ENCODE results near the gene MRGPRG.

MRGPRG gene

DNA sequence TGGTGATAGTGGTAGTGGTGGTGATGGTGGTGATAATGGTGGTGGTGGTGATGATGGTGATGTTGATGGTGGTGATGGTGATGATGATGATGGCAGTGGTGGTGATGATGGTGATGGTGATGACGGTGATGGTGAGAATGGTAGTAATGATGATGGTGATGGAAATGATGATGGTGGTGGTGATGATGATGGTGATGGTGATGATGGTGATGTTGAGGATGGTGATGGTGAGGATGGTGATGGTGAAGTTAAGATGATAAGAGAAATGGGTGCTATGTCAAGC lies 11.8 kb downstream of the MRGPRG start:
- no peak for TF ChIP-seq POLR2A (IDR thresholded peaks at IDR 0.05; ENCODE audit: low read depth, low read length)
- DNase-seq (ENCODE audit: insufficient read length, low spot score) (no peak), FAIRE-seq (no peak)

DNA sequence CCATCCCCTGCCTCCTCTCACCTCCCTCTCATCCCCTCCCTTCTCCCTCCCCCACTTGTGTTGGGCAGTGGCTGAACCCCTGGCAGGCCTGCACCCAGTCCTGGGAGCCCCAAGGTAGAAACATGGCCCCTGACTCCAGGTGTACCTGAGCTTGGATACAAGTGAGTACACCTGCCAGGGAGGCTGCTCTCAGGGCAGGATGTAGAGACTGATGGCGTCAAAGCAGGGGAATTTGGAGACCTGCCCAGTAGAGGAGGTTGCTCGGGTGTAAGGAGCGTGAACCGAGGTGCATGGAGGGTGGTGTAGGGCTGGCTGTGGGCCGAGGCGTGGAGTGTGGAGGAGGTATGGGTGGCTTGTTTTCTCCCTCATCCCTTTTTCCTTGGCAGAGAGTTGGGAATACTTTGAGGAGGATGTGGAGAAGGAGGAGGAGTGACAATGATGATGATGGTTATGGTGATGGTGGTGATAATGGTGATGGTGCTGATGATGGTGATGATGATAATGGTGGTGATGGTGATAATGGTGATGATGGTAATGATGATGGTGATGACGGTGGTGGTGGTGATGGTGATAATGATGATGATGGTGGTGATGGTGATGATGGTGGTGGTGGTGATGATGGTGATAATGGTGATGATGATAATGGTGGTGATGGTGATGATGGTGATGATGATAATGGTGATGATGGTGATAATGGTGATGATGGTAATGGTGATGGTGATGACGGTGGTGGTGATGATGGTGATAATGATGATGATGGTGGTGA lies 12.3 kb downstream of the MRGPRG start:
- FAIRE-seq = no peak
- TF ChIP-seq POLR2A (IDR thresholded peaks at IDR 0.05; ENCODE audit: low read depth, low read length) = no peak
- DNase-seq (ENCODE audit: insufficient read length, low spot score) = no peak

DNA sequence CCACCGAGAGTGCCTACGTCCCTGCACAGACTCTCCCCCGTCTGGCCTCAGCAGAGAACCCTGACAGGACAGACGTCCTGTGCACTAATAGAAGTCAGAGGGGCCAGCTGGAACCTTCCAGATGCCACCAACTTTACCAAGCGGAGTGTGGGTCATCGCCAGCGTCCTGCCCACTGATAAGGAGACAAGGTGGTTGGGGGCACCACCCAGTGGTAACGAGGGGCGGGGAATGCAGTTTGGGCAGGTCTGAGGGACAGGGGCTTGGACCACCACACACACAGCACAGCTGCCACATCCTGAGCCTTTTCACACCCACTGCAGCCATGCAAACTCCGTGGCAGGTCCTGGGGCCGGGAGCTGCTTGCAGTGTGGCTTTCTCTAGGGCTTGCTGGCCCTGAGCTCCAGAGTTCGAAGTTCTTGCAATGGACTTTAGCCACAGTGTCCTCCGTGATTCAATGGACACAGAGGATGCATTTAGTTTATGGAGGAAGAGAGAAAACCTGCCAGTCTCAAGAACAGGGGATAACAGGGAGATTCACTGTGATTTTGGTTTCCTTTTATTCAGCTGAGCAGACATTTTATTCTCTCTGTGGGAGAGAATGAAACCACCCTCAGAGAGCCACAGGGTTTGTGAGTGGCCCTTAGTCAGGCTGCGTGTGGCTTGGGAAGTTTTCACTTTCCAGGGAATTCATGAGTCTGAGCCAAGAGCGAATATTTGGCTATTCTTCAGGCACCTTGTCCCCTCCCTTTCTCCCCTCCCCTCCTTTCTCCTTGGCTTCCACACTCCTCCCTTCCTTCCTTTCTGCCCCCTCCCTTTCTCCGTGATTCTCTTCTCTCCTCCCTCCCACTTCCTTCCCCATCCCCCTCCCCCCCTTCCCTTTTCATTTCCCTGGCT lies 13.1 kb downstream of the MRGPRG start:
- FAIRE-seq (no peak), DNase-seq (ENCODE audit: insufficient read length, low spot score) (no peak)
- no peak for TF ChIP-seq POLR2A (IDR thresholded peaks at IDR 0.05; ENCODE audit: low read depth, low read length)

DNA sequence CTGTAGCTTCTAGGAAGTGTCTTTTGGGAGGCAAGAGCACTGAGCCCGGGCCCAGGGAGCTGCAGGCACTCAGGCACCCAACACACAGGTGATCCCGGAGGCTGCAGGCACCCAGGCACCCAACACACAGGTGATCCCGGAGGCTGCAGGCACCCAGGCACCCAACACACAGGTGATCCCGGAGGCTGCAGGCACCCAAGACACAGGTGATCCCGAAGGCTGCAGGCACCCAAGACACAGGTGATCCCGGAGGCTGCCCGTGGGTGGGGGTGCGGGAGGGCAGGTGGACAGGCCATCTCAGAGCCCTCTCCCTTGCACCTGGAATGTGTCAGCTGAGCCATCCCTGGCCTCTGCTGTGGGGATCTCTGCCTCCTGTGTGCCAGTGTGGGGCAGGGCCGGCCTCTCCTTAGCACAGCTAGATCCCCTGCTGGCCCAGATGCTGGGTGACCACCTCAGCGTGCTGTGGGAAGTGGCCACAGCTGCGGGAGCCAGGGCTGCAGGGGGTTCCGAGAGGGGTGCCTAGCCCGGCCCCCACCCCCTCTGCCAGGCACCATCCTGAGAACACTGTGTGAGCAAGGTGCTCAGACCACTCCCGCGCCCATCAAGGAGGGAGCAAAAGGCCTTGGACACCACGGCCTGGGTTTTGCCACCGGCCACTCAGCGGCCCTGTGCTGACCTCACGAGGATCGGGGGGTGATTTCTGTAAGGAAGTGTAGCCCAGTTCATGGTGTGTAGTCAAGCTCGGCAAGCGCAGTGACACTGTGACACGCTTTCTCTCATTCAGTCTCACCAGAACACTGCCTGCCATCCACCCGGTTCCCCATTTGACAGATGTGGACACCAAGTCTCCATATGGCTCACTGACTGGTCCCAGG lies 14.2 kb downstream of the MRGPRG start:
- DNase-seq (ENCODE audit: insufficient read length, low spot score) = no peak
- TF ChIP-seq POLR2A (IDR thresholded peaks at IDR 0.05; ENCODE audit: low read depth, low read length) = no peak
- FAIRE-seq = no peak

DNA sequence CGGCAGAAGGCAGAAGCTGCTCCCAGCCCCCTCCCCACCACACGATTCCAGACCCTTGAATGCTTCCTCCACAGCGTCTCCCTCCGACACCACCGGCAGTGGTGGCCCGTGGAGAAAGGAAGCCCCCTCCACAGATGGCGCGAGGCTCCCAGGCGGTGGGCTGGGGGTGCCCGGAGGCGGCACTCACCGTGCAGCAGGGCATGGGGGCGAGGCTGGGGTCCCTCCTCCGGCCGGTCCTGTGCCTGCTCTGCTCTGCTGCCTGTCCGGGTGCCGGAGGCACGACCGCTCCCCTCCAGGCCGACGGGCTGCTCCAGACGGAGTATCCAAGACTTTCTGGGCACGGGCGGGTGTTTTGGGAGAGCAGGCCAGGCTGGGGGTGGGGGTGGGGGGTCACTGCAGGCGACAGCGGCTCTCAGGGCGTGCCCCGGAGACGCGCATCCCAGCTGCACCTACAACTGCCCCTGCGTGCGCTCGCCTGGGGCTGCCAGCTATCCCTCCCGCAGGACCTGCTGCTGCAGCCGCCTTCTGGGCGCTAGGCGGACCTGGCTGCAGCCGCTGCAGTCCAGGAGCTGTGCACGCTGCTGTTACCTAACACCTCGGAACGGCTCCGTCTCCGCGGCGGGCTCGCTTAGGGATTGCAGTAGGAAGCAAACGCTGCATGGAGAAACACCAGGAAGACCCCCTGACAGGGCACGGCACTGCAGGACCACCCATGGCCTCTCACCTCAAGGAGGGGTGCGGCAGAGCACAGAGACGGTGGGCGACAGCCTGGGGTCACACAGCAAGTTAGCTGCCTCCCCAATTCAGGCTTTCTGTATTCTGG lies 15.2 kb downstream of the MRGPRG start:
- DNase-seq (ENCODE audit: insufficient read length, low spot score) (no peak), FAIRE-seq (no peak)
- TF ChIP-seq POLR2A (IDR thresholded peaks at IDR 0.05; ENCODE audit: low read depth, low read length) = no peak

DNA sequence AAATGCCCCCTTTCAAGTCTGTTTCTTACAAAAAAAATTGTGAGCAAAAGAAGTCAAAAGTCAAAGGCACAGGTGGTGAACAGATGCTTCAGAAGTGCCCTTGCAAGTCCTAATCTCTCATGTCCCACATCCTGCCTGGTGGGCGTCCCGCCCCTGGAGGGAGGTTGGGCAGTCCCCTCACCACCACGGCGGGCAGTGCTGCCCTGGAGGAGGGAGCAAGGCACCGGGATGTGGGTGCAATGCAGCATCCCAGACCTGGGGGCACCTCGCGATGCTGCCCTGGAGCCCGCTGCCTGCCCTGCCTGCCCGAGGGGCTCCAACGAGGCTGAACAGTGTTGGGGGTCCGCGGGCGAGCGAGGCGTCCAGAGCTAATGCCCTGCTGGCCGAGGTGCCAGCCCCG lies 15.9 kb downstream of the MRGPRG start:
- DNase-seq (ENCODE audit: insufficient read length, low spot score) = no peak
- FAIRE-seq = no peak
- no peak for TF ChIP-seq POLR2A (IDR thresholded peaks at IDR 0.05; ENCODE audit: low read depth, low read length)

DNA sequence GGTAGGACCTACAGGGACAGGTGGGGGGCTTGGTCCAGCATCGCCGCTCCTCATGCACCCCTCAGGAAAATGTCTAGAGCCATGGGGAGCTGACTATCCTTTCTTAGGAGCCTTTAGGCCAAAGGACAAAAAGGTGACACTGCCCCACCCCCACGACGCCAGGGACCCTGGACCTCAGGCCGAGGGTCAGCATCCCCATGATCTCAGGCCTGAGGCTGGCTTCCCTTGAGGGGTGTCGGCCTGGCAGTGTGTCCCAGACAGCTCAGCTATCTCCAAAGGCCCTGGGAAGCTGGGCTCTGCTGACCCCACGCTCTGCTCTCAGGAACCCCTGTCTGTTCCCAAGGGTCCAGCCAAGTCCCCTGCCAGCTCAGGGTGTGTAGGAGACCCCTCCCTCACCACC lies 16.3 kb downstream of the MRGPRG start:
- DNase-seq (ENCODE audit: insufficient read length, low spot score) = no peak
- no peak for TF ChIP-seq POLR2A (IDR thresholded peaks at IDR 0.05; ENCODE audit: low read depth, low read length)
- no peak for FAIRE-seq

DNA sequence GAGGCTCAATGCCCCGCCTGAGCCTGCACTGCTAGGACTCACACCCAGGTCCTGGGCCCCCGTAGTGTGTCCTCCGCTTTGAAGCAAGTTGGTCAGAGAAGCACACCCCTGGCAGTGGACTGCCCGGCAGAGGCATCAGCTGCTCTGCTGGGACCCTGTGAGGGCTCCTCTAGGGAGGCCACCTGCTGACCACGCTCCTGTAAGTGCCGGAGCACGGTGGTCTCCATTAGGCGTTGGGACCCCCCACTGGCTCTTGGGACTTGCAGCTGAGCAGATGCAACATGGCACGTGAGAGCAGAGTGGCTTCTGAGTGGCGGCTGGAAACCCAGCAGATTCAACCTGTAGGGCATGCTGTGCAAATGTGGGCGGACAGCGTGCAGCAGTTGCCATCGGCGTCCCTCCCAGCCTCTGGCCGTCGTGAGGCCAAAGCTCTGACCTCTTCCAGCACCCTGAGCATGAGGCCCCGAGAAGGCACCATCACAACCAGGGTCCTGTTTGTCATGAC lies 16.9 kb downstream of the MRGPRG start:
- FAIRE-seq = no peak
- no peak for DNase-seq (ENCODE audit: insufficient read length, low spot score)
- no peak for TF ChIP-seq POLR2A (IDR thresholded peaks at IDR 0.05; ENCODE audit: low read depth, low read length)

DNA sequence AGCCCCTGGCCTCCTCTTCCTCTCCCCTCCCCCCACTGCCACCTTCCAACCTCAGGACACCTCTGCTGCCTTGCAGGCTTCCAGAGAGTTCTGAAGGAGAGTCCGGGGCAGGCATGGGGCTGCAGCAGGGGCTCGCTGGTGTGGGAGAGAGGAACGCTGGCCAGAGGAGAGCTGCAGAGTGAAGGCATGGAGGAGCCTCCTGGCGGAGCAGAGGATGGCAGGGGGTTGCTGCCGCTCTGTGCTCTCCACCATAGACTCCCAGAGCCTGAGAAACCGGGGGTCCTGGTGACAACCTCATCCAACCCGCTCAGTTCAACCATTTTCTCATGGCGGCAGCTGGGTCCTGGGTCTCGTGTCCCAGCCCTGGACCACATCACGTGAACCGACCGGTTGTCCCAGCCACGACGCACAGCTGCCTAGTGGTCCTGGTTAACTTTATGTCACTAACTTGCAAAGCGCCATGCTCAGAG lies 17.5 kb downstream of the MRGPRG start:
- no peak for DNase-seq (ENCODE audit: insufficient read length, low spot score)
- no peak for FAIRE-seq
- TF ChIP-seq POLR2A (IDR thresholded peaks at IDR 0.05; ENCODE audit: low read depth, low read length) = no peak

DNA sequence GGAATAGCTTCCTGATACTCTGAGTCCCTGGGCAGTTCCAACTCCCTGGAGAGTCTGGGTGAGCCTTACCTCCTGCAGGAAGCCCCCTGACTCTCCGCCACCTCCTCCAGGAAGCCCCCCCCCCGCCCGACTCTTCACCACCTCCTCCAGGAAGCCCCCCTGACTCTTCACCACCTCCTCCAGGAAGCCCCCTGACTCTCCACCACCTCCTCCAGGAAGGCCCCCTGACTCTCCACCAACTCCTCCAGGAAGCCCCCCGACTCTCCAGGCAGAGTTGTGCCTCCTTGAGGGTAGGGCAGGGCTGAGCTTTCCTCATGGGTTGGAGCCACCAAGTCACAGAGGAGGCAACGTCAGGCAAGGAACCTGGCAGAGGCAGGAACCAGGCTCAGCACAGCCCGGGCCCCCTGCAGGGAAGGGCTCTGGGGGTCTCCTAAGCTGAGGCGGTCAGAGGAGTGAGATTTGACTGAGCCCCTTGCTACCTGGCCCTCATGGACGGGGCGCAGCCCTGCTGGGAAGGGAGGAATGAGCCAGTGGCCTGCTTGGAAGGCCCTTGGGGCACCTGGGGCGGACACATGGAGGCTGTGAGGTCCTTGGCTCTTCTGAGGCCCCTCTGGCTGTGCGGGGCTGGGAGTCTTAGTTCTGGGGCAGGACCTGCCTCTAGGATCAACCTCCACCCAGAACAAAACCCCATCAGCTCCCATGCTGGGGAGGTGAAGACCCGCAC lies 18.1 kb downstream of the MRGPRG start:
- TF ChIP-seq POLR2A (IDR thresholded peaks at IDR 0.05; ENCODE audit: low read depth, low read length) = no peak
- DNase-seq (ENCODE audit: insufficient read length, low spot score) = no peak
- FAIRE-seq = no peak

DNA sequence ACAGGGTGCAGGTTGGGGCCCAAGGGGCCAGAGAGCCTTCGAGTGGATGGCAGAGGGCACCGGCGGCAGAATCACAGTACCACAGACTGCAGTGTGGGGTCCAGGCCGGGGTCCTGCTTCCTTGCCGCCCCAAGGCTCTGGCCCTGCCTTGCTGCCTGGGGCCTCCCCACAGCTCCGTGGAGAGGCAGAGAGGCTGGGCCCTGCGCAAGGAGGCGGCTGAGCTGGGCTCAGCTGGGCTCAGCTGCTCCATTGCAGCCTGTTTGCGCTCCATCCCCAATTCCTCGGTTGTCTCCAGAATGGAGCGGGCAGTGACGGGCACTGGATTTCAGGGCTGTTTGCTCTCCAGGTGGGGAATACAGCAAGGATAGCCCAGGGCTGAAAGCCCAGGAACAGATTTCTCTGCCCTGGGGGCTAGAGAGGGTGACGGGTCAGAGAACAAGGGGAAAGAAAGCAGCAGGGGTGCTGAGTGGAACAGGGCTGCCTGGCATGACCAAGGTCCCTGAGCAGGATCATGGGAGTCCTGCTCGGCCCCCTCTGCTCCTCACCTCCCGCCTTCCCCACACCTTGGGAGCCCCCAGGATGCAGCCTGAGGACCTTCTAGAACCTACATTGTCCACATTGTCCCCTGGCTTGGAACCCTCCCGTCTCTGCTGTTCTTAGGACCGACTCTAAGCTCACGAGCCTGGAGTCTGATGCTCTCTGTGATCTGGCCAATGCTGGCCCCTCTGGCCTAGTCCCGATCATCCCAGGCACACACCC lies 18.9 kb downstream of the MRGPRG start:
- TF ChIP-seq POLR2A (IDR thresholded peaks at IDR 0.05; ENCODE audit: low read depth, low read length) = no peak
- FAIRE-seq (no peak), DNase-seq (ENCODE audit: insufficient read length, low spot score) (no peak)

DNA sequence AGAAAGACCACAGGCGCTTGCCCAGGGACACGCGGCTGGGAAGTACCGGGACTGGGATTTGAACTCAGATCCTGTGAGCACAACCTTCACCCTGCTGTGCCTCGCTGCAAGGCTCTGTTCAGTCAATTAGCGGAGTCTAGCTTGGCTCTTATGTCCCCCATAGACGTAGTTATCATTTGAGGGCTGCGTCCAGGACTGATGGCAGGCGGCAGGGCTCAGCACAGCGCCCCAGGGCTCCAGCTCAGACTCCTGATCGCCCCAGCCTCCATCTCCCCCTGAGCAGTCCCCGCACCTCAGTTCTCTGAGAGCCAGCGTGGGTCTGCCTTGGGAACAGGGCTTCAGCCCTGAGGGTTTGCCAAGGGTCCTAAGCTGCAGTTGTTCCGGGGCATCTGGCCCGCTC lies 19.8 kb downstream of the MRGPRG start:
- no peak for TF ChIP-seq POLR2A (IDR thresholded peaks at IDR 0.05; ENCODE audit: low read depth, low read length)

More for the DNA sequence above, 19.8 kb downstream of the MRGPRG start:
- no peak for FAIRE-seq
- no peak for DNase-seq (ENCODE audit: insufficient read length, low spot score)
